HepG2 (cell line): ENCODE data around the gene UBE2S. TPM values are rescaled to one million over a fixed set of nuclear protein-coding genes. Genes with fewer than 3 reads are reported as not detected.

Experiments used
- ATAC-seq: fragments of 200-7000 bp; cut with Tn5 transposase; 3 replicates; pipeline ENCODE4 v1.9.1; 2020; ENCODE audit warnings: mild to moderate bottlenecking, moderate library complexity
- BruUV-seq: library from RNA; stranded (reverse); fragments of 400-500 nt; replicated peaks from 2 replicates; lab custom pipeline; 2021; lab: Mats Ljungman, UMichigan
- CTCF ChIA-PET: fragments of 300-600 bp; formaldehyde crosslinking; extraction: SDS; loops from one replicate; lab custom pipeline; 2021; ENCODE audit warnings: low total read pairs, inconsistent platforms, low intra/inter-chr PET ratio; lab: Yijun Ruan, JAX
- POLR2A ChIA-PET: fragments of 350-600 bp; sonication (Branson Sonifier 250); formaldehyde crosslinking; loops from one replicate; lab custom pipeline; 2020; ENCODE audit warnings: antibody characterized with exemption, inconsistent platforms; lab: Yijun Ruan, JAX
- DNase-seq: peaks from one replicate; pipeline ENCODE4 v3.0.0-alpha.2; 2015; ENCODE audit warnings: low spot score
- FAIRE-seq: peaks from 3 replicates; lab custom pipeline; 2011; peaks lifted over from hg19 to GRCh38; lab: Jason Lieb, UNC
- H2AFZ ChIP-seq: one replicate; pipeline ENCODE4 v1.6.1; 2011; ENCODE audit warnings: low read length, inconsistent platforms
- H3K27ac ChIP-seq: fragments of 300-600 bp; 3 replicates; pipeline ENCODE4 v1.8.0; 2011; ENCODE audit warnings: mixed run types, mild to moderate bottlenecking, mixed read lengths, low read length, inconsistent platforms; ENCODE audit not compliant: insufficient read depth; ENCODE audit errors: extremely low read length
- H3K27me3 ChIP-seq, 2 experiments: fragments of 200-600 bp in 1 of 2; 2 replicates in 1 of 2; 3 replicates in 1 of 2; pipeline versions ENCODE4 v1.6.0 to v1.8.0; 2011; ENCODE audit warnings: low read length in 2 of 2, mild to moderate bottlenecking in 2 of 2, moderate library complexity in 2 of 2, inconsistent platforms in 1 of 2; ENCODE audit not compliant: insufficient read depth in 2 of 2, control insufficient read depth in 1 of 2
- H3K36me3 ChIP-seq, 2 experiments: fragments of 200-600 bp in 1 of 2; replicated peaks in 1 of 2; 2 replicates in 1 of 2; 3 replicates in 1 of 2; pipeline versions ENCODE4 v1.5.1 to v1.8.0; 2011; ENCODE audit warnings: low read length in 2 of 2, inconsistent platforms in 1 of 2; ENCODE audit not compliant: insufficient read depth in 2 of 2, control insufficient read depth in 1 of 2
- H3K4me1 ChIP-seq: 2 replicates; pipeline ENCODE4 v1.5.1; 2012; ENCODE audit warnings: low read length, inconsistent platforms; ENCODE audit not compliant: insufficient read depth
- H3K4me2 ChIP-seq: 2 replicates; pipeline ENCODE4 v1.6.0; 2011; ENCODE audit warnings: low read depth, low read length, inconsistent platforms
- H3K4me3 ChIP-seq, 3 experiments: fragments of 200-600 bp in 1 of 3; sonication (generic), shearing (Covaris generic) in 1 of 3; replicated peaks in 1 of 3; 2 replicates each; pipeline ENCODE4 v1.5.1; 2011 to 2016; ENCODE audit warnings: low read length in 3 of 3, inconsistent platforms in 2 of 3, low read depth in 2 of 3, mild to moderate bottlenecking in 2 of 3, control low read depth in 1 of 3, mixed read lengths in 1 of 3; ENCODE audit not compliant: insufficient read depth in 1 of 3
- H3K79me2 ChIP-seq: one replicate; pipeline ENCODE4 v1.6.1; 2011; ENCODE audit warnings: low read length, inconsistent platforms; ENCODE audit not compliant: insufficient read depth
- H3K9ac ChIP-seq: 2 replicates; pipeline ENCODE4 v1.6.0; 2011; ENCODE audit warnings: mild to moderate bottlenecking, low read depth, low read length, inconsistent platforms; ENCODE audit not compliant: insufficient read depth
- H3K9me3 ChIP-seq: 2 replicates; pipeline ENCODE4 v1.5.1; 2012; ENCODE audit warnings: mild to moderate bottlenecking, low read length
- H4K20me1 ChIP-seq: 2 replicates; pipeline ENCODE4 v1.6.0; 2011; ENCODE audit warnings: inconsistent platforms, mild to moderate bottlenecking, low read length, moderate library complexity; ENCODE audit not compliant: insufficient read depth
- AGO2 ChIP-seq: fragments of 200-400 bp; formaldehyde crosslinking; optimal IDR thresholded peaks from 2 replicates; pipeline ENCODE3; 2017; ENCODE audit warnings: mild to moderate bottlenecking, low read depth, low read length, moderate library complexity
- AKAP8 ChIP-seq: sonication (generic); formaldehyde crosslinking; IDR thresholded peaks from 2 replicates; pipeline ENCODE4 v1.5.1; 2020; ENCODE audit warnings: mild to moderate bottlenecking, missing genetic modification reagents
- ARHGAP35 ChIP-seq: sonication (generic); formaldehyde crosslinking; IDR thresholded peaks from 2 replicates; pipeline ENCODE4 v1.9.0; 2022; ENCODE audit warnings: mild to moderate bottlenecking, inconsistent platforms, moderate library complexity, missing genetic modification reagents, borderline replicate concordance
- ELF1 ChIP-seq: sonication (generic); formaldehyde crosslinking; IDR thresholded peaks from 2 replicates; pipeline ENCODE4 v1.4.0; 2020; ENCODE audit warnings: missing genetic modification reagents
- FOXJ3 ChIP-seq: sonication (generic); formaldehyde crosslinking; IDR thresholded peaks from 2 replicates; pipeline ENCODE4 v1.4.0; 2020; ENCODE audit warnings: missing genetic modification reagents, mild to moderate bottlenecking, borderline replicate concordance
- NFIB ChIP-seq: sonication (generic); formaldehyde crosslinking; IDR thresholded peaks from 2 replicates; pipeline ENCODE4 v1.9.0; 2021; ENCODE audit warnings: missing genetic modification reagents, mild to moderate bottlenecking, borderline replicate concordance
- NFYB ChIP-seq: sonication (generic); formaldehyde crosslinking; IDR thresholded peaks from 2 replicates; pipeline ENCODE4 v1.4.0; 2020; ENCODE audit warnings: missing genetic modification reagents
- NONO ChIP-seq, 2 experiments: fragments of 450-650 bp in 1 of 2; sonication (generic) in 1 of 2; formaldehyde crosslinking in 1 of 2; IDR thresholded peaks in 1 of 2; conservative IDR thresholded peaks in 1 of 2; 2 replicates each; pipeline versions ENCODE4 v1.6.1 to v1.8.0; 2017 to 2022; ENCODE audit warnings: mild to moderate bottlenecking in 1 of 2, missing genetic modification reagents in 1 of 2, moderate library complexity in 1 of 2
- PAF1 ChIP-seq: IDR thresholded peaks from 2 replicates; pipeline ENCODE4 v1.6.1; 2016; ENCODE audit warnings: missing genetic modification reagents, missing compliant biosample characterization
- POLR2A ChIP-seq, 2 experiments: IDR thresholded peaks; 2 replicates each; pipeline ENCODE4 v1.6.1; 2011; ENCODE audit warnings: low read depth in 2 of 2, low read length in 2 of 2, mild to moderate bottlenecking in 1 of 2, moderate library complexity in 1 of 2; ENCODE audit not compliant: insufficient read depth in 1 of 2
- POLR2AphosphoS5 ChIP-seq: IDR thresholded peaks from 2 replicates; pipeline ENCODE4 v1.6.1; 2012; ENCODE audit warnings: low read depth, low read length
- POLR2G ChIP-seq: fragments of 200-400 bp; formaldehyde crosslinking; IDR thresholded peaks from 2 replicates; pipeline ENCODE4 v1.6.1; 2018; ENCODE audit warnings: mild to moderate bottlenecking, low read depth, low read length, moderate library complexity
- PPARG ChIP-seq: conservative IDR thresholded peaks from 2 replicates; pipeline ENCODE4 v1.6.1; 2016; ENCODE audit warnings: missing biosample characterization, missing genetic modification reagents
- RAD21 ChIP-seq: fragments of 450-650 bp; formaldehyde crosslinking; IDR thresholded peaks from 2 replicates; pipeline ENCODE4 v1.5.0; 2020; ENCODE audit warnings: mild to moderate bottlenecking
- RBFOX2 ChIP-seq: fragments of 200-400 bp; formaldehyde crosslinking; IDR thresholded peaks from 2 replicates; pipeline ENCODE4 v1.6.1; 2017; ENCODE audit warnings: low read depth, mild to moderate bottlenecking, low read length
- SALL1 ChIP-seq: sonication (generic); formaldehyde crosslinking; IDR thresholded peaks from 2 replicates; pipeline ENCODE4 v1.8.0; 2022; ENCODE audit warnings: mild to moderate bottlenecking, missing genetic modification reagents
- ZBTB42 ChIP-seq: sonication (generic); formaldehyde crosslinking; IDR thresholded peaks from 2 replicates; pipeline ENCODE4 v1.5.0; 2020; ENCODE audit warnings: mild to moderate bottlenecking, missing genetic modification reagents
- ZNF781 ChIP-seq: sonication (generic); formaldehyde crosslinking; IDR thresholded peaks from 2 replicates; pipeline ENCODE4 v1.5.1; 2020; ENCODE audit warnings: borderline replicate concordance, mild to moderate bottlenecking, missing genetic modification reagents; ENCODE audit errors: not compliant biosample characterization
- ZNF839 ChIP-seq: sonication (generic); formaldehyde crosslinking; IDR thresholded peaks from 2 replicates; pipeline ENCODE4 v1.4.0; 2020; ENCODE audit warnings: missing genetic modification reagents, mild to moderate bottlenecking, borderline replicate concordance
- WGBS: methylation state at CpG from one replicate; pipeline ENCODE4 v1.1.6; 2017; ENCODE audit warnings: low lambda C conversion rate; 5-methylcytosine and 5-hydroxymethylcytosine counted together
- in situ Hi-C: cut with HindIII; loops from 2 replicates; pipeline ENCODE4 v1.10.0; 2017; ENCODE audit warnings: low pct_unique_long_range_greater_than_20kb; ENCODE audit not compliant: extremely low pct_ligation_motif_present
- intact Hi-C: fragments of 100-400 bp; cut with micrococcal nuclease; formaldehyde crosslinking; loops from one replicate; pipeline ENCODE4 v1.10.0; 2022; ENCODE audit not compliant: unreplicated experiment
- polyA plus RNA-seq, 8 experiments: library from polyadenylated mRNA; depleted of rRNA in 3 of 8; stranded (reverse) in 7 of 8; unstranded in 1 of 8; fragments of >200 nt; fragmentation: Illumina TruSeq in 4 of 8; extraction: Trizol in 4 of 8; gene quantifications; 2 replicates each; pipeline versions ENCODE4 v1.2.1 to v1.2.3, GENCODE V29; 2011 to 2016; ENCODE audit warnings: low read depth in 4 of 8, missing spikeins in 1 of 8, mixed read lengths in 1 of 8; ENCODE audit not compliant: insufficient read depth in 1 of 8
- total RNA-seq, 5 experiments: library from RNA; depleted of rRNA; stranded (reverse); fragments of >200 nt; fragmentation: Illumina TruSeq; extraction: Trizol; gene quantifications; 2 replicates each; pipeline ENCODE4 v1.2.3, GENCODE V29; 2016; ENCODE audit warnings: low read depth in 1 of 5
- TF ChIP-seq, protein P1 (sequence below): sonication (generic); formaldehyde crosslinking; IDR thresholded peaks from 2 replicates; pipeline ENCODE4 v1.4.0; 2020; ENCODE audit warnings: mild to moderate bottlenecking, missing genetic modification reagents

The UBE2S gene
- total and polyA plus RNA-seq, 2 of the 13 experiments (the other 11 are each of a cell fraction or from before 2014, with no cell fraction given): 32.2 to 39.3 TPM

DNA sequence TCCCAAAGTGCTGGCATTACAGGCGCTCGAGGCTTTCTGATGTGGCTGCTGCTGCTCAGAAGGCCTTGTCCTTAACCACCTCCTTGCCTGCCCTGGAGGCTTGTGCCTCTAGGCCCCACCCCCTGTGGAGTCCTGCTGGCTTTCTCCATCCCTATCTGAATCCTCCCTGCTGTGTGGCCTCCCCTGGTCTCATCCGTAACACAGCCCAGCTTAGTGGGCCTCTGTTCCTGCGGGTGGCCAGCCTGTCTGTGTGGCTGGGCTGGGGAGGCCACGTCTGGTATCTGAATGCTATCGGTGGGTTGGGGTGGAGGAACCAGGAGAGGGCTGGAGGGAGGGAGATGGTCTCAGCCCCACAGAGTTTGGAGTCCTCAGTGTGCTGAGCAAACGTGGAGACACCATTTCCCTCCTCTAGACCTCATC is 17.1 kb downstream of the UBE2S start (continued):
- TF ChIP-seq, protein P1, sequence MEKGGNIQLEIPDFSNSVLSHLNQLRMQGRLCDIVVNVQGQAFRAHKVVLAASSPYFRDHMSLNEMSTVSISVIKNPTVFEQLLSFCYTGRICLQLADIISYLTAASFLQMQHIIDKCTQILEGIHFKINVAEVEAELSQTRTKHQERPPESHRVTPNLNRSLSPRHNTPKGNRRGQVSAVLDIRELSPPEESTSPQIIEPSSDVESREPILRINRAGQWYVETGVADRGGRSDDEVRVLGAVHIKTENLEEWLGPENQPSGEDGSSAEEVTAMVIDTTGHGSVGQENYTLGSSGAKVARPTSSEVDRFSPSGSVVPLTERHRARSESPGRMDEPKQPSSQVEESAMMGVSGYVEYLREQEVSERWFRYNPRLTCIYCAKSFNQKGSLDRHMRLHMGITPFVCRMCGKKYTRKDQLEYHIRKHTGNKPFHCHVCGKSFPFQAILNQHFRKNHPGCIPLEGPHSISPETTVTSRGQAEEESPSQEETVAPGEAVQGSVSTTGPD (CRISPR knock-in tag): no peak
- TF ChIP-seq AGO2 (peak; percentile 55), PAF1 (CRISPR knock-in tag) (peak; percentile 71; the same call in 1 of the 2 replicates), ZNF839 (no peak), RAD21 (CRISPR knock-in tag) (no peak), FOXJ3 (CRISPR knock-in tag) (no peak), POLR2G (peak; percentile 15), ZBTB42 (CRISPR knock-in tag) (no peak), AKAP8 (0 out of 2 replicates have a peak, but pooled peaks have one; percentile 10), NFIB (CRISPR knock-in tag) (no peak)
- TF ChIP-seq, all 625 proteins: peak for 6

DNA sequence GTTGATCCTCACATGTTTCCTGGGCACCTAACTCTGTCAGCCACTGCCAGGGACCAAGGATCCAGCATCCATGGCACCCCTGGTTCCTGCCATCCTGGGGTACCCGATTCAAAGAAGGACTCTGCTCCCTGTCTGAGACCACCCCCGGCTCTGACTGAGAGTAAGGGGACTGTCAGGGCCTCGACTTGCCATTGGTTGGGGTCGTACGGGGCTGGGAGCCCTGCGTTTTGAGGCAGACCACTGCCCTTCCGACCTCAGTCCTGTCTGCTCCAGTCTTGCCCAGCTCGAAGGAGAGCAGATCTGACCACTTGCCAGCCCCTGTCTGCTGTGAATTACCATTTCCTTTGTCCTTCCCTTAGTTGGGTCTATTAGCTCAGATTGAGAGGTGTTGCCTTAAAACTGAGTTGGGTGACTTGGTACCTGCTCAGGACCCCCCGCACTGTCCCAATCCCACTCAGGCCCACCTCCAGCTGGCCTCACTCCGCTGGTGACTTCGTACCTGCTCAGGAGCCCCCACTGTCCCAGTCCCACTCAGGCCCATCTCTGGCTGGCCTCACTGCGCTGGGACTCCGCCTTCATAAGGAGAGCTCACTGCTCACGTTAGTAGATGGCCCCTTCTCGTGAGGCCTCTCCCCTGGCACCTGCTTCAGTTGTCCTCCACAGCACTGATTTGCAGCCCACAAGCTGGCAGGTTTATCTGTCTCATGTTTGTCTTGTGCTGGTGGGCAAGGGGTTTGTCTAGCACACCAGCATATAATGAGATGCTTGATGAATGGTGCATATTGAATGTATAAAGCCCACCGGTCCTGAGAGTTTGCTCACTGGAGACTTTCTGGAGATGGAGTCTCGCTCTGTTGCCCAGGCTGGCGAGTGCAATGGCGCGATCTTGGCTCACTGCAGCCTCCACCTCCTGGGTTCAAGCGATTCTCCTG is 17.9 kb downstream of the UBE2S start:
- Histone ChIP-seq H3K36me3 (peaks cover 16 to 35% of the 10 kb centered on the region in 2 experiments), H3K27me3 (no peaks in the 10 kb centered on the region; a peak in 1 of 5 replicates), H4K20me1 (peaks cover 48% of the 10 kb centered on the region), H3K9me3 (no peaks in the 10 kb centered on the region), H2AFZ (no peak overlapping the region), H3K9ac (no peak overlapping the region), H3K27ac (no peak overlapping the region), H3K4me1 (peaks cover 59% of the 10 kb centered on the region), H3K79me2 (peaks cover 27% of the 10 kb centered on the region), H3K4me3 (no peak overlapping the region), H3K4me2 (no peak overlapping the region)
- DNase-seq: no peak
- BruUV-seq: no TSS peak
- CTCF ChIA-PET: no interaction called here
- in situ Hi-C loops: no loop called here
- POLR2A ChIA-PET: interaction anchor here (0.6 to 9.7 kb wide), 10 partner anchors 14 to 186 kb away, joined by 3 to 62 read pairs (median 4); partner anchors contain the start of genes HSPBP1, KMT5C and UBE2S
- 90% methylated on average over 11 of the region's 21 CpGs for WGBS
- FAIRE-seq: no peak
- no peak for ATAC-seq
- intact Hi-C loops: loop anchor here (5.0 kb wide), 1 partner anchor 57 kb away; no protein-coding TSS in a partner anchor
- TF ChIP-seq RBFOX2 (peak; percentile 68), ARHGAP35 (CRISPR knock-in tag) (no peak), AGO2 (peak; percentile 90), POLR2AphosphoS5 (peak; percentile 18; the same call in 1 of the 2 replicates), PPARG (no peak), SALL1 (CRISPR knock-in tag) (0 out of 2 replicates have a peak, but pooled peaks have one; percentile 28), ELF1 (CRISPR knock-in tag) (no peak), ZNF781 (no peak), NFYB (no peak), POLR2A (IDR thresholded peaks at IDR 0.05; ENCODE audit: insufficient read depth in 1 of 2, low read depth in 2 of 2, low read length in 2 of 2) (peak in 1 of 2 experiments; percentile 37; a peak in 2 of 4 replicates), NONO (IDR thresholded peaks at IDR 0.05) (no peak), NONO (CRISPR knock-in tag; conservative IDR thresholded peaks at IDR 0.05) (peak; percentile 43; the same call in 1 of the 2 replicates)
